HG03469 (cell line): ENCODE measurements around the gene AUTS2.
"Not testable (repeated sequence)": the region's sequence is repeated elsewhere in the genome, so short reads cannot be mapped to it uniquely, and the experiment has no call there.

ENCODE experiments used
- ATAC-seq: cut with Tn5 transposase; IDR thresholded peaks from one replicate; pipeline ENCODE4 v1.9.1; 2021; ENCODE audit warnings: mild to moderate bottlenecking, moderate library complexity, moderate number of reproducible peaks; ENCODE audit not compliant: unreplicated experiment

The AUTS2 gene

GRCh38 chr7:70789481-70790214 is 1191.4 kb downstream of the AUTS2 start:
- ATAC-seq, result no peak

- ATAC-seq, result no peak
These were observed 1192.2 kb downstream of the AUTS2 start for GRCh38 chr7:70790215-70791073.

- ATAC-seq, result no peak
These were observed 1193.1 kb downstream of the AUTS2 start for GRCh38 chr7:70791341-70791740.

- ATAC-seq, result no peak
These were observed 1194.8 kb downstream of the AUTS2 start for GRCh38 chr7:70793060-70793459.

GRCh38 chr7:70793821-70794220 is 1195.5 kb downstream of the AUTS2 start:
- ATAC-seq, result no peak

- ATAC-seq, result no peak
These were observed 1196.7 kb downstream of the AUTS2 start for GRCh38 chr7:70794962-70795361.

GRCh38 chr7:70795948-70796347 is 1197.7 kb downstream of the AUTS2 start:
- ATAC-seq, result no peak

- ATAC-seq, result no peak
These were observed 1198.8 kb downstream of the AUTS2 start for GRCh38 chr7:70797109-70797514.

GRCh38 chr7:70799841-70800405 is 1201.6 kb downstream of the AUTS2 start:
- no peak for ATAC-seq

GRCh38 chr7:70805360-70805759 is 1207.1 kb downstream of the AUTS2 start:
- peak; percentile 83 for ATAC-seq

GRCh38 chr7:70807650-70808049 is 1209.4 kb downstream of the AUTS2 start:
- ATAC-seq, result no peak

- no peak for ATAC-seq
These were observed 1210.6 kb downstream of the AUTS2 start for GRCh38 chr7:70808876-70809275.

- ATAC-seq, result no peak
These were observed 1212.4 kb downstream of the AUTS2 start for GRCh38 chr7:70810558-70811139.

GRCh38 chr7:70812511-70812910 is 1214.2 kb downstream of the AUTS2 start:
- no peak for ATAC-seq

- not testable (repeated sequence) for ATAC-seq
These were observed 1224.2 kb downstream of the AUTS2 start for GRCh38 chr7:70822490-70822889.

GRCh38 chr7:70829221-70830059 is 1231.2 kb downstream of the AUTS2 start:
- ATAC-seq, result peak; percentile 57

- no peak for ATAC-seq
These were observed 1231.8 kb downstream of the AUTS2 start for GRCh38 chr7:70830060-70830395.

- no peak for ATAC-seq
These were observed 1232.2 kb downstream of the AUTS2 start for GRCh38 chr7:70830426-70830825.

- no peak for ATAC-seq
These were observed 1235.5 kb downstream of the AUTS2 start for GRCh38 chr7:70833726-70834125.

- no peak for ATAC-seq
These were observed 1236.1 kb downstream of the AUTS2 start for GRCh38 chr7:70834424-70834823.

GRCh38 chr7:70835658-70836057 is 1237.4 kb downstream of the AUTS2 start:
- no peak for ATAC-seq
